ENCODE data around the gene STAG1. TPM values are rescaled to one million over a fixed set of nuclear protein-coding genes. Genes with fewer than 3 reads are reported as not detected.

STAG1 gene
- total and polyA plus RNA-seq, 2 experiments from 2014 or later: 12.4 to 41.1 TPM

- Histone ChIP-seq H3K4me2 (no peak overlapping the region), H3K9me3 (ENCODE audit: low read depth) (no peaks in the 10 kb centered on the region), H3K79me2 (no peaks in the 10 kb centered on the region), H3K9me2 (replicated peaks; ENCODE audit: insufficient read depth) (no peaks in the 10 kb centered on the region), H3K4me3 (no peak overlapping the region), H3K36me3 (replicated peaks; ENCODE audit: insufficient read depth, low read depth) (no peaks in the 10 kb centered on the region), H3K27ac (no peak overlapping the region), H4K20me1 (ENCODE audit: insufficient read depth, poor library complexity, severe bottlenecking) (no peaks in the 10 kb centered on the region), H3K27me3 (no peaks in the 10 kb centered on the region), H3K4me1 (ENCODE audit: insufficient read depth) (no peaks in the 10 kb centered on the region), H2AFZ (no peak overlapping the region)
- 94% methylated on average over 2 of the region's 2 CpGs for WGBS (ENCODE audit: low lambda C conversion rate, missing lambda C conversion rate)
- TF ChIP-seq, protein P1, sequence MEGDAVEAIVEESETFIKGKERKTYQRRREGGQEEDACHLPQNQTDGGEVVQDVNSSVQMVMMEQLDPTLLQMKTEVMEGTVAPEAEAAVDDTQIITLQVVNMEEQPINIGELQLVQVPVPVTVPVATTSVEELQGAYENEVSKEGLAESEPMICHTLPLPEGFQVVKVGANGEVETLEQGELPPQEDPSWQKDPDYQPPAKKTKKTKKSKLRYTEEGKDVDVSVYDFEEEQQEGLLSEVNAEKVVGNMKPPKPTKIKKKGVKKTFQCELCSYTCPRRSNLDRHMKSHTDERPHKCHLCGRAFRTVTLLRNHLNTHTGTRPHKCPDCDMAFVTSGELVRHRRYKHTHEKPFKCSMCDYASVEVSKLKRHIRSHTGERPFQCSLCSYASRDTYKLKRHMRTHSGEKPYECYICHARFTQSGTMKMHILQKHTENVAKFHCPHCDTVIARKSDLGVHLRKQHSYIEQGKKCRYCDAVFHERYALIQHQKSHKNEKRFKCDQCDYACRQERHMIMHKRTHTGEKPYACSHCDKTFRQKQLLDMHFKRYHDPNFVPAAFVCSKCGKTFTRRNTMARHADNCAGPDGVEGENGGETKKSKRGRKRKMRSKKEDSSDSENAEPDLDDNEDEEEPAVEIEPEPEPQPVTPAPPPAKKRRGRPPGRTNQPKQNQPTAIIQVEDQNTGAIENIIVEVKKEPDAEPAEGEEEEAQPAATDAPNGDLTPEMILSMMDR (IDR thresholded peaks at IDR 0.05; ENCODE audit: poor library complexity): no peak
- no peak for TF ChIP-seq EZH2phosphoT487 (IDR thresholded peaks at IDR 0.05; ENCODE audit: low read depth, severe bottlenecking, unreplicated experiment)
- TF ChIP-seq EZH2 (IDR thresholded peaks at IDR 0.05; ENCODE audit: borderline replicate concordance): no peak
- no peak for DNase-seq (ENCODE audit: low spot score)
Observed at GRCh38 chr3:136293279-136293678, 458.9 kb downstream of the STAG1 start.

- Histone ChIP-seq H3K27me3 (no peaks in the 10 kb centered on the region), H3K9me3 (ENCODE audit: low read depth) (no peaks in the 10 kb centered on the region), H3K79me2 (no peaks in the 10 kb centered on the region), H3K36me3 (replicated peaks; ENCODE audit: insufficient read depth, low read depth) (no peaks in the 10 kb centered on the region), H2AFZ (no peak overlapping the region), H3K27ac (no peak overlapping the region), H4K20me1 (ENCODE audit: insufficient read depth, poor library complexity, severe bottlenecking) (no peaks in the 10 kb centered on the region), H3K4me2 (no peak overlapping the region), H3K9me2 (replicated peaks; ENCODE audit: insufficient read depth) (no peaks in the 10 kb centered on the region), H3K4me1 (ENCODE audit: insufficient read depth) (no peaks in the 10 kb centered on the region), H3K4me3 (no peak overlapping the region)
- no peak for DNase-seq (ENCODE audit: low spot score)
- WGBS (ENCODE audit: low lambda C conversion rate, missing lambda C conversion rate): 96% methylated on average over 1 of the region's 1 CpG
- TF ChIP-seq EZH2phosphoT487 (IDR thresholded peaks at IDR 0.05; ENCODE audit: low read depth, severe bottlenecking, unreplicated experiment) (no peak), EZH2 (IDR thresholded peaks at IDR 0.05; ENCODE audit: borderline replicate concordance) (no peak)
- TF ChIP-seq, protein P1 (IDR thresholded peaks at IDR 0.05; ENCODE audit: poor library complexity): no peak
Observed at GRCh38 chr3:136292500-136292899, 459.7 kb downstream of the STAG1 start.

DNA sequence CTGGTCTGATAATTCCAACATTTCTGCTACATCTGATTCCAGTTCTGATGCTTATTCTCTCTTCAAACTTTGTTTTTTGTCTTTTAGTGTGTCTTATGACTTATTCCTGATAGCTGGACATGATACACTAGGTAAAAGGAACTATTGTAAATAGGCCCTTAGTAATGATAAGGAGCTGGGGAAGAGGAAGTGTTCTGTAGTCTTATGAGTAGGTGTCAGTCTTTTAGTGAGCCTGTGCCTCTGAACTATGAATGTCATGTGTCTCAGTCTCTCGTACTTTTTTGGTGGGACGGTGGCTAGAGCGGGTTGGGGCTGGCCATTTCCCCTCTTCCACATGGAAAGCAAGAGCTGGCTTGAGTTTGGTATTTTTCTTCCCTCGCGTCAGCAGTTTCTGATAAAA is 460.9 kb downstream of the STAG1 start:
- H3K9me3 ChIP-seq (ENCODE audit: low read depth): no peaks in the 10 kb centered on the region
- H3K27ac ChIP-seq: no peak overlapping the region
- no peak overlapping the region for H2AFZ ChIP-seq
- 95% methylated on average over 5 of the region's 5 CpGs for WGBS (ENCODE audit: low lambda C conversion rate, missing lambda C conversion rate)
- no peak overlapping the region for H3K4me3 ChIP-seq
- H3K4me2 ChIP-seq: no peak overlapping the region
- no peaks in the 10 kb centered on the region for H3K4me1 ChIP-seq (ENCODE audit: insufficient read depth)
- no peaks in the 10 kb centered on the region for H3K27me3 ChIP-seq
- no peak for DNase-seq (ENCODE audit: low spot score)
- TF ChIP-seq, protein P1 (IDR thresholded peaks at IDR 0.05; ENCODE audit: poor library complexity): no peak
- TF ChIP-seq EZH2 (IDR thresholded peaks at IDR 0.05; ENCODE audit: borderline replicate concordance) (no peak), EZH2phosphoT487 (IDR thresholded peaks at IDR 0.05; ENCODE audit: low read depth, severe bottlenecking, unreplicated experiment) (no peak)
- no peaks in the 10 kb centered on the region for H3K36me3 ChIP-seq (replicated peaks; ENCODE audit: insufficient read depth, low read depth)
- no peaks in the 10 kb centered on the region for H4K20me1 ChIP-seq (ENCODE audit: insufficient read depth, poor library complexity, severe bottlenecking)
- H3K9me2 ChIP-seq (replicated peaks; ENCODE audit: insufficient read depth): no peaks in the 10 kb centered on the region
- H3K79me2 ChIP-seq: no peaks in the 10 kb centered on the region

Small RNAs within 50 kb of the gene (small RNA-seq; reads per million reads assigned to genes)
- gene RNU6-1284P: not detected
- not detected for gene RNU6-789P

Other genes starting within 250 kb of the STAG1 start
- gene SLC35G2, start 66.7 kb upstream of the STAG1 start, total RNA-seq: 0.64 and 1.5 TPM in 2 replicates
- gene SLC35G2, start 66.7 kb upstream of the STAG1 start, polyA plus RNA-seq: 1.6 and 3.6 TPM in 2 replicates
- 39.4 and 47.7 TPM in 2 replicates for gene NCK1, start 109.8 kb upstream of the STAG1 start, total RNA-seq
- gene NCK1, start 109.8 kb upstream of the STAG1 start, polyA plus RNA-seq: 25.1 and 30.5 TPM in 2 replicates
- gene IL20RB, start 205.6 kb upstream of the STAG1 start, total RNA-seq: 0.48 and 0.50 TPM in 2 replicates
- gene IL20RB, start 205.6 kb upstream of the STAG1 start, polyA plus RNA-seq: 0.59 TPM in 1 of 2 replicates, not detected in the other

All from hepatocyte (in vitro differentiated cells).